NT2/D1 (cell line): ENCODE measurements around the gene CAMK2D.

Source experiments
- SUZ12 ChIP-seq: IDR thresholded peaks from 2 replicates; pipeline ENCODE4 v1.6.1; 2011; ENCODE audit not compliant: insufficient read length, insufficient read depth; ENCODE audit errors: extremely low read depth
- YY1 ChIP-seq: IDR thresholded peaks from 2 replicates; pipeline ENCODE4 v1.6.1; 2011; ENCODE audit not compliant: insufficient read length, insufficient read depth

GRCh38 chr4:113446019-113446418 is 315.5 kb downstream of the CAMK2D start:
- TF ChIP-seq YY1 (no peak), SUZ12 (no peak)
